Neural cell (in vitro differentiated cells): ENCODE measurements around the gene GNAS-AS1. TPM values are rescaled to one million over a fixed set of nuclear protein-coding genes. Genes with fewer than 3 reads are reported as not detected.

Experiments used
- H2AFZ ChIP-seq: fragments of 200-600, 300-800 bp; sonication (generic), shearing (Covaris generic); 2 replicates; pipeline ENCODE4 v1.6.0; 2014; ENCODE audit warnings: low read depth, mild to moderate bottlenecking, antibody characterized with exemption, low read length, moderate library complexity
- H3F3A ChIP-seq: fragments of 200-600 bp; shearing (Covaris generic); 2 replicates; pipeline ENCODE4 v1.6.1; 2016; ENCODE audit warnings: mild to moderate bottlenecking, moderate library complexity, mixed read lengths, antibody characterized with exemption, low read length; ENCODE audit not compliant: insufficient read depth, poor library complexity, severe bottlenecking
- H3K27ac ChIP-seq: fragments of 200-600, 300-800 bp; sonication (generic), shearing (Covaris generic); 2 replicates; pipeline ENCODE4 v1.5.1; 2014; ENCODE audit warnings: mild to moderate bottlenecking, low read length, moderate library complexity
- H3K27me3 ChIP-seq: fragments of 300-800, 200-600 bp; sonication (generic), shearing (Covaris generic); 2 replicates; pipeline ENCODE4 v1.6.0; 2014; ENCODE audit warnings: mild to moderate bottlenecking, low read depth, low read length, moderate library complexity; ENCODE audit not compliant: insufficient read depth
- H3K36me3 ChIP-seq: fragments of 300-800, 200-600 bp; sonication (generic), shearing (Covaris generic); 2 replicates; pipeline ENCODE4 v1.5.1; 2014; ENCODE audit warnings: mild to moderate bottlenecking, antibody characterized with exemption, low read length, moderate library complexity; ENCODE audit not compliant: insufficient read depth
- H3K4me2 ChIP-seq: fragments of 300-800, 200-600 bp; sonication (generic), shearing (Covaris generic); 2 replicates; pipeline ENCODE4 v1.6.0; 2014; ENCODE audit warnings: mild to moderate bottlenecking, low read length
- H3K4me3 ChIP-seq: fragments of 300-800, 200-600 bp; sonication (generic), shearing (Covaris generic); 2 replicates; pipeline ENCODE4 v1.5.1; 2014; ENCODE audit warnings: mild to moderate bottlenecking, low read length, moderate library complexity
- H3K79me2 ChIP-seq: fragments of 200-600 bp; shearing (Covaris generic); replicated peaks from 2 replicates; pipeline ENCODE4 v1.6.0; 2014; ENCODE audit warnings: mild to moderate bottlenecking, low read length, moderate library complexity; ENCODE audit not compliant: insufficient read depth
- H3K9ac ChIP-seq: fragments of 300-800, 200-600 bp; sonication (generic), shearing (Covaris generic); 2 replicates; pipeline ENCODE4 v1.6.1; 2016; ENCODE audit warnings: mild to moderate bottlenecking, low read length, mixed read lengths
- H3K9me2 ChIP-seq: fragments of 200-600 bp; shearing (Covaris generic); 2 replicates; pipeline ENCODE4 v1.6.1; 2016; ENCODE audit warnings: mild to moderate bottlenecking, low read length, mixed read lengths; ENCODE audit not compliant: insufficient read depth
- H3K9me3 ChIP-seq: fragments of 200-600, 300-800 bp; sonication (generic), shearing (Covaris generic); 2 replicates; pipeline ENCODE4 v1.6.1; 2016; ENCODE audit warnings: mild to moderate bottlenecking, mixed run types, low read length, moderate library complexity, mixed read lengths
- H4K20me1 ChIP-seq: fragments of 200-600 bp; shearing (Covaris generic); 2 replicates; pipeline ENCODE4 v1.6.1; 2016; ENCODE audit warnings: mild to moderate bottlenecking, mixed run types; ENCODE audit not compliant: insufficient read depth
- EP300 ChIP-seq: fragments of 450-650 bp; conservative IDR thresholded peaks from 2 replicates; pipeline ENCODE4 v1.6.1; 2014; ENCODE audit warnings: antibody characterized with exemption, mild to moderate bottlenecking, moderate library complexity; ENCODE audit not compliant: poor library complexity, severe bottlenecking
- EZH2 ChIP-seq: fragments of 200-600, 300-800 bp; shearing (Covaris generic), sonication (generic); IDR thresholded peaks from 2 replicates; pipeline ENCODE4 v1.6.1; 2014; ENCODE audit warnings: antibody characterized with exemption, low read length, borderline replicate concordance, mild to moderate bottlenecking; ENCODE audit not compliant: insufficient read depth, poor library complexity, severe bottlenecking
- MXI1 ChIP-seq: fragments of 450-650 bp; conservative IDR thresholded peaks from 2 replicates; pipeline ENCODE4 v1.6.1; 2014; ENCODE audit warnings: antibody characterized with exemption, mild to moderate bottlenecking; ENCODE audit not compliant: poor library complexity, severe bottlenecking
- POLR2AphosphoS5 ChIP-seq: IDR thresholded peaks from 2 replicates; pipeline ENCODE4 v1.6.1; 2012
- RAD21 ChIP-seq: fragments of 450-650 bp; conservative IDR thresholded peaks from 2 replicates; pipeline ENCODE4 v1.6.1; 2014; ENCODE audit warnings: antibody characterized with exemption, mild to moderate bottlenecking, moderate library complexity
- SMC3 ChIP-seq: fragments of 450-650 bp; conservative IDR thresholded peaks from 2 replicates; pipeline ENCODE4 v1.6.1; 2014; ENCODE audit warnings: antibody characterized with exemption, mild to moderate bottlenecking, moderate library complexity; ENCODE audit not compliant: poor library complexity
- polyA plus RNA-seq: library from polyadenylated mRNA; depleted of rRNA; stranded (reverse); fragments of >200 nt; gene quantifications from 2 replicates; pipeline ENCODE4 v1.2.3, GENCODE V29; 2014
- TF ChIP-seq, protein P1 (sequence below): IDR thresholded peaks from 2 replicates; pipeline ENCODE4 v1.6.1; 2012; ENCODE audit warnings: borderline replicate concordance
- TF ChIP-seq, protein P2 (sequence below): fragments of 450-650 bp; IDR thresholded peaks from 2 replicates; pipeline ENCODE4 v1.5.1; 2014; ENCODE audit warnings: antibody characterized with exemption, mild to moderate bottlenecking, moderate library complexity; ENCODE audit not compliant: poor library complexity, severe bottlenecking

The GNAS-AS1 gene
- polyA plus RNA-seq, 1 donor from 2014 or later: not detected

GRCh38 chr20:58778760-58779159 lies 71.9 kb downstream of the GNAS-AS1 start:
- H3K9me3 ChIP-seq: no peaks in the 10 kb centered on the region
- no peak overlapping the region for H2AFZ ChIP-seq
- no peaks in the 10 kb centered on the region for H3K27me3 ChIP-seq
- no peak overlapping the region for H3K27ac ChIP-seq
- H3K9ac ChIP-seq: no peak overlapping the region
- no peaks in the 10 kb centered on the region for H3K36me3 ChIP-seq
- no peak overlapping the region for H3K4me2 ChIP-seq
- TF ChIP-seq RAD21 (no peak), EP300 (no peak)
- TF ChIP-seq, protein P1, sequence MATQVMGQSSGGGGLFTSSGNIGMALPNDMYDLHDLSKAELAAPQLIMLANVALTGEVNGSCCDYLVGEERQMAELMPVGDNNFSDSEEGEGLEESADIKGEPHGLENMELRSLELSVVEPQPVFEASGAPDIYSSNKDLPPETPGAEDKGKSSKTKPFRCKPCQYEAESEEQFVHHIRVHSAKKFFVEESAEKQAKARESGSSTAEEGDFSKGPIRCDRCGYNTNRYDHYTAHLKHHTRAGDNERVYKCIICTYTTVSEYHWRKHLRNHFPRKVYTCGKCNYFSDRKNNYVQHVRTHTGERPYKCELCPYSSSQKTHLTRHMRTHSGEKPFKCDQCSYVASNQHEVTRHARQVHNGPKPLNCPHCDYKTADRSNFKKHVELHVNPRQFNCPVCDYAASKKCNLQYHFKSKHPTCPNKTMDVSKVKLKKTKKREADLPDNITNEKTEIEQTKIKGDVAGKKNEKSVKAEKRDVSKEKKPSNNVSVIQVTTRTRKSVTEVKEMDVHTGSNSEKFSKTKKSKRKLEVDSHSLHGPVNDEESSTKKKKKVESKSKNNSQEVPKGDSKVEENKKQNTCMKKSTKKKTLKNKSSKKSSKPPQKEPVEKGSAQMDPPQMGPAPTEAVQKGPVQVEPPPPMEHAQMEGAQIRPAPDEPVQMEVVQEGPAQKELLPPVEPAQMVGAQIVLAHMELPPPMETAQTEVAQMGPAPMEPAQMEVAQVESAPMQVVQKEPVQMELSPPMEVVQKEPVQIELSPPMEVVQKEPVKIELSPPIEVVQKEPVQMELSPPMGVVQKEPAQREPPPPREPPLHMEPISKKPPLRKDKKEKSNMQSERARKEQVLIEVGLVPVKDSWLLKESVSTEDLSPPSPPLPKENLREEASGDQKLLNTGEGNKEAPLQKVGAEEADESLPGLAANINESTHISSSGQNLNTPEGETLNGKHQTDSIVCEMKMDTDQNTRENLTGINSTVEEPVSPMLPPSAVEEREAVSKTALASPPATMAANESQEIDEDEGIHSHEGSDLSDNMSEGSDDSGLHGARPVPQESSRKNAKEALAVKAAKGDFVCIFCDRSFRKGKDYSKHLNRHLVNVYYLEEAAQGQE: no peak
- no peaks in the 10 kb centered on the region for H4K20me1 ChIP-seq
- H3K9me2 ChIP-seq: no peaks in the 10 kb centered on the region
- H3F3A ChIP-seq: no peaks in the 10 kb centered on the region
- H3K79me2 ChIP-seq: no peaks in the 10 kb centered on the region
- H3K4me3 ChIP-seq: no peak overlapping the region

DNA sequence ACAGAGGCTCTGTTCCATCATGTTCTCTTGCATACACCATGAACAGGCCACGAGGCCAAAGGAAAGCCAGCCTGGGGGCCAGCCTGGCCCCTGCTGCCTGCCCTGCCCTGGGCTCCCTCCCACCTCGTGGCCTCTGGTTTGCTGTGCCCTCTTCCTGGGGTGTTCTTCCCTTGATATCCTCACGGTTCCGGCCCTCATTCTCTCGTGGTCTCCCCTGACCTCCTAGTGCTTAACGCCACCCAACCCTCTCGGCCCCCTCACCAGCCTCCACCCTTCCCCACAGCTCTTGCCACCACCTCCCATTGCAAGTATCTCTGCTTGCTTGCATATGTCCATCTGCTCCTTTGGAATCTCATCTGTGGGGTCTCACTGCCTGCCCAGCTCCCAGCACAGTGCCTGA lies 73.0 kb downstream of the GNAS-AS1 start:
- Histone ChIP-seq H3K4me2 (no peak overlapping the region), H3K9me2 (no peaks in the 10 kb centered on the region), H3K36me3 (no peaks in the 10 kb centered on the region), H4K20me1 (no peaks in the 10 kb centered on the region), H3K27ac (no peak overlapping the region), H3K4me3 (no peak overlapping the region), H3K79me2 (no peaks in the 10 kb centered on the region), H3K9me3 (no peaks in the 10 kb centered on the region), H3F3A (no peaks in the 10 kb centered on the region), H3K9ac (no peak overlapping the region), H3K27me3 (no peaks in the 10 kb centered on the region), H2AFZ (no peak overlapping the region)
- TF ChIP-seq RAD21 (no peak), EZH2 (no peak), POLR2AphosphoS5 (no peak)

GRCh38 chr20:58776109-58776508 lies 74.6 kb downstream of the GNAS-AS1 start:
- H3K4me2 ChIP-seq: no peak overlapping the region
- H3F3A ChIP-seq: no peaks in the 10 kb centered on the region
- no peak overlapping the region for H3K4me3 ChIP-seq
- H3K36me3 ChIP-seq: no peaks in the 10 kb centered on the region
- no peaks in the 10 kb centered on the region for H3K27me3 ChIP-seq
- no peak for TF ChIP-seq MXI1
- no peak for TF ChIP-seq EP300
- TF ChIP-seq RAD21: no peak
- TF ChIP-seq EZH2: no peak
- no peak for TF ChIP-seq POLR2AphosphoS5
- TF ChIP-seq, protein P2, sequence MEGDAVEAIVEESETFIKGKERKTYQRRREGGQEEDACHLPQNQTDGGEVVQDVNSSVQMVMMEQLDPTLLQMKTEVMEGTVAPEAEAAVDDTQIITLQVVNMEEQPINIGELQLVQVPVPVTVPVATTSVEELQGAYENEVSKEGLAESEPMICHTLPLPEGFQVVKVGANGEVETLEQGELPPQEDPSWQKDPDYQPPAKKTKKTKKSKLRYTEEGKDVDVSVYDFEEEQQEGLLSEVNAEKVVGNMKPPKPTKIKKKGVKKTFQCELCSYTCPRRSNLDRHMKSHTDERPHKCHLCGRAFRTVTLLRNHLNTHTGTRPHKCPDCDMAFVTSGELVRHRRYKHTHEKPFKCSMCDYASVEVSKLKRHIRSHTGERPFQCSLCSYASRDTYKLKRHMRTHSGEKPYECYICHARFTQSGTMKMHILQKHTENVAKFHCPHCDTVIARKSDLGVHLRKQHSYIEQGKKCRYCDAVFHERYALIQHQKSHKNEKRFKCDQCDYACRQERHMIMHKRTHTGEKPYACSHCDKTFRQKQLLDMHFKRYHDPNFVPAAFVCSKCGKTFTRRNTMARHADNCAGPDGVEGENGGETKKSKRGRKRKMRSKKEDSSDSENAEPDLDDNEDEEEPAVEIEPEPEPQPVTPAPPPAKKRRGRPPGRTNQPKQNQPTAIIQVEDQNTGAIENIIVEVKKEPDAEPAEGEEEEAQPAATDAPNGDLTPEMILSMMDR: no peak
- TF ChIP-seq SMC3: no peak
- H3K9ac ChIP-seq: no peak overlapping the region
- no peaks in the 10 kb centered on the region for H3K9me2 ChIP-seq
- no peaks in the 10 kb centered on the region for H3K9me3 ChIP-seq
- no peak overlapping the region for H2AFZ ChIP-seq
- no peaks in the 10 kb centered on the region for H3K79me2 ChIP-seq
- no peaks in the 10 kb centered on the region for H4K20me1 ChIP-seq
- H3K27ac ChIP-seq: no peak overlapping the region
